Mesendoderm (in vitro differentiated cells): ENCODE data around the gene CDK11B.
A peak's percentile ranks its signal among the peaks of the same experiment; 100 is the strongest.
"Not testable (repeated sequence)": the region's sequence is repeated elsewhere in the genome, so short reads cannot be mapped to it uniquely, and the experiment has no call there.

Experiments
- DNase-seq: peaks from one replicate; pipeline ENCODE4 v3.0.0; 2013
- H2AK5ac ChIP-seq: 2 replicates; pipeline ENCODE4 v1.6.1; 2013; ENCODE audit warnings: low read length, inconsistent platforms
- H2BK120ac ChIP-seq: 2 replicates; pipeline ENCODE4 v1.6.1; 2013; ENCODE audit warnings: low read depth, mild to moderate bottlenecking, low read length, moderate library complexity, mixed read lengths
- H2BK15ac ChIP-seq: replicated peaks from 2 replicates; pipeline ENCODE4 v1.6.1; 2013; ENCODE audit warnings: low read depth, mild to moderate bottlenecking, moderate library complexity
- H2BK5ac ChIP-seq: 2 replicates; pipeline ENCODE4 v1.6.1; 2013; ENCODE audit warnings: low read length, inconsistent platforms
- H3K18ac ChIP-seq: 2 replicates; pipeline ENCODE4 v1.6.1; 2013; ENCODE audit warnings: mild to moderate bottlenecking, low read length, mixed read lengths
- H3K23ac ChIP-seq: one replicate; pipeline ENCODE4 v1.6.1; 2013; ENCODE audit warnings: low read length
- H3K27ac ChIP-seq: 2 replicates; pipeline ENCODE4 v1.5.1; 2013; ENCODE audit warnings: low read depth, mild to moderate bottlenecking, inconsistent platforms, low read length, moderate library complexity
- H3K27me3 ChIP-seq: 2 replicates; pipeline ENCODE4 v1.6.1; 2013; ENCODE audit warnings: low read length, control low read depth, mild to moderate bottlenecking, inconsistent platforms; ENCODE audit not compliant: insufficient read depth, poor library complexity
- H3K36me3 ChIP-seq: 2 replicates; pipeline ENCODE4 v1.6.1; 2013; ENCODE audit warnings: low read length, inconsistent platforms; ENCODE audit not compliant: control insufficient read depth, insufficient read depth
- H3K4ac ChIP-seq: one replicate; pipeline ENCODE4 v1.6.1; 2013; ENCODE audit warnings: low read depth, mild to moderate bottlenecking, low read length, moderate library complexity
- H3K4me1 ChIP-seq: 2 replicates; pipeline ENCODE4 v1.6.1; 2013; ENCODE audit warnings: low read depth, low read length, inconsistent platforms; ENCODE audit not compliant: control insufficient read depth
- H3K4me2 ChIP-seq: 2 replicates; pipeline ENCODE4 v1.6.1; 2013; ENCODE audit warnings: low read length
- H3K4me3 ChIP-seq: 2 replicates; pipeline ENCODE4 v1.5.1; 2013; ENCODE audit warnings: mild to moderate bottlenecking, low read length
- H3K56ac ChIP-seq: one replicate; pipeline ENCODE4 v1.6.1; 2013; ENCODE audit warnings: low read length
- H3K79me1 ChIP-seq: 2 replicates; pipeline ENCODE4 v1.6.1; 2013; ENCODE audit warnings: low read length, inconsistent platforms
- H3K79me2 ChIP-seq: 2 replicates; pipeline ENCODE4 v1.6.1; 2013; ENCODE audit warnings: mild to moderate bottlenecking, low read length; ENCODE audit not compliant: control insufficient read depth, insufficient read depth
- H3K9ac ChIP-seq: 2 replicates; pipeline ENCODE4 v1.6.1; 2013; ENCODE audit warnings: low read length, inconsistent platforms
- H4K5ac ChIP-seq: one replicate; pipeline ENCODE4 v1.6.1; 2013; ENCODE audit warnings: low read length
- H4K8ac ChIP-seq: one replicate; pipeline ENCODE4 v1.6.1; 2013; ENCODE audit warnings: low read depth, mild to moderate bottlenecking, control low read depth, low read length, moderate library complexity
- WGBS: extraction: QIAGEN DNeasy Blood & Tissue Kit; methylation state at CpG from one replicate; pipeline ENCODE4 v1.1.7; 2013; ENCODE audit warnings: low lambda C conversion rate, missing lambda C conversion rate; ENCODE audit not compliant: insufficient coverage; ENCODE audit errors: extremely low coverage; 5-methylcytosine and 5-hydroxymethylcytosine counted together

CDK11B gene

DNA sequence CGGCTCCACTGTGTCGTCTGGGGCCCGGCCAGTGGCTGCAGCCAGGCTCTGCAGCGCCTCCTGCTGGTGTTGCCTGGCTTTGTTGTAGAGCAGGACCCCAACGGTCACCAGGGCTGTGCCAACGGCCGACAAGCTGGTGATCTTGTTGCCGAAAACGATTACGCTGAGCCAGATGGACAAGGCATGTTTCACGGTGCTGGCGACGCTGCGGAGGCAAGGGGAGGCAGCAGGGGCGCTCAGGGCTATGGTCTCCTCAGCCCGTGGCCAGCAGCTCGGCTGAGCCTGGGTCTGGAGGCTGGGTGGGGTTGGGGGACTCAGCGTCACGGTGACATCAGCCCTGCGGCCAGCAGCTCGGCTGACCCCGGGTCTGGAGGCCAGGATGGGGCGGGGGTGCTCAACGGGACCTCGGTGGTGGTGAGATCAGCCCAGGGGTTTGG lies 7.0 kb upstream of the CDK11B start:
- Histone ChIP-seq H3K79me2 (no peaks in the 10 kb centered on the region), H3K4ac (no peak overlapping the region), H3K79me1 (no peaks in the 10 kb centered on the region), H3K9ac (no peak overlapping the region), H3K23ac (no peak overlapping the region), H2BK5ac (no peak overlapping the region), H3K27ac (no peak overlapping the region), H3K4me2 (no peak overlapping the region), H2BK15ac (no peak overlapping the region), H4K5ac (no peak overlapping the region), H3K27me3 (no peaks in the 10 kb centered on the region), H3K4me1 (no peaks in the 10 kb centered on the region), H2AK5ac (no peak overlapping the region), H3K56ac (no peak overlapping the region), H2BK120ac (no peak overlapping the region), H3K18ac (no peak overlapping the region), H4K8ac (no peak overlapping the region), H3K4me3 (no peak overlapping the region), H3K36me3 (no peaks in the 10 kb centered on the region)
- DNase-seq, result peak; percentile 44
- WGBS, result no CpG with 5 or more reads among the region's 25 CpGs

DNA sequence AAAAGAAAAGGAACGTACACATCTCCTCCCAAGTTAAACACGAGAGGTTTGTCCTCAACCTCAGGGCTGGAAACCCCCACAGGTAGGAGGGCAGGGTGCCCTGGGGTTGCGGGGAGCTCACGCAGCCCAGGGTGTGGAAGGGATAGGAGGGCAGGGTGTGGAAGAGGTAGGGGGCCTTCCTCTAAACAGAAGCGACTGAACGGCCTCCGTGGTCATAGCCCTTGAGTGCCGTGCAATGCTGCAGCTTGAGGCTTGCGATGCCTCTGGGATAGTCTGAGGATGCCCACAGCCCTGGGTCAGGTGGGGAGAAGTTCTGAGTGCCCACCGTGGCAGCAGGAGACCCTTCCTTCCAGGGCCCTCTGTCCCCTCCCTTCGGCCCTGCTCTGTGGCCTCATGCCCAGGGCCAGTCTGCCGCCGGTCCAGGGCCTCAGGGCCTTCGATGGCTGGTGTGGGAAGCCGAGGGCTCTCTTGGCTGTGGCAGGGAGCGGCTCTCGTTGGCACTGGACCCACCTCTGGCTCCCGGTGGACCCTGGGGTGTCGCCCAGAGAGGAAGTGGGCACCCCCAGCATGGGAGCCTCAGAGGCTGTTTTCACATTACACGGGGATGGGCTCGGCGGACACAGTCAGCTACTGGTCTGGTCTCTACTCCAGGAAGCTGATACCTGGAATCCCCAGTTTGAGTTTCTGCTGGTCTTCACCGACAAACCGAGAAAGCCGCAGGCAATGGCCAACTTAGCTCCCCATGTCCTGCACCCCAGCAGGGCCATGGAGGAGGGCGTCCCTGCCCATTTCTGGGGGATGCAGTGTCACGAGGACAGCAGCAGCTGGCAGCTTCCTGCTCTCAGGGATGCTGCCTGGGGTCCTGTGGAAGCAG lies 6.4 kb upstream of the CDK11B start:
- Histone ChIP-seq H2BK5ac (no peak overlapping the region), H2BK120ac (no peak overlapping the region), H2AK5ac (no peak overlapping the region), H3K4me2 (no peak overlapping the region), H3K27ac (no peak overlapping the region), H4K8ac (no peak overlapping the region), H4K5ac (no peak overlapping the region), H3K23ac (no peak overlapping the region), H3K9ac (no peak overlapping the region), H3K36me3 (no peaks in the 10 kb centered on the region), H3K27me3 (no peaks in the 10 kb centered on the region), H3K79me2 (no peaks in the 10 kb centered on the region), H3K18ac (no peak overlapping the region), H3K4ac (no peak overlapping the region), H3K4me1 (no peaks in the 10 kb centered on the region), H3K4me3 (no peak overlapping the region), H3K56ac (no peak overlapping the region), H2BK15ac (no peak overlapping the region), H3K79me1 (no peaks in the 10 kb centered on the region)
- DNase-seq, result no peak
- WGBS, result no CpG with 5 or more reads among the region's 27 CpGs

GRCh38 chr1:1664318-1664717 lies 5.5 kb upstream of the CDK11B start:
- H3K23ac ChIP-seq, H3K4ac ChIP-seq, H2AK5ac ChIP-seq, H2BK120ac ChIP-seq, H3K9ac ChIP-seq, H3K18ac ChIP-seq, H3K27ac ChIP-seq, H3K36me3 ChIP-seq, H3K56ac ChIP-seq, H3K4me2 ChIP-seq, H2BK5ac ChIP-seq, H4K5ac ChIP-seq, H3K4me1 ChIP-seq, H3K79me2 ChIP-seq, H3K79me1 ChIP-seq, H4K8ac ChIP-seq, H3K27me3 ChIP-seq, H3K4me3 ChIP-seq, H2BK15ac ChIP-seq, DNase-seq: not testable (repeated sequence)
- no CpG with 5 or more reads among the region's 11 CpGs for WGBS

DNA sequence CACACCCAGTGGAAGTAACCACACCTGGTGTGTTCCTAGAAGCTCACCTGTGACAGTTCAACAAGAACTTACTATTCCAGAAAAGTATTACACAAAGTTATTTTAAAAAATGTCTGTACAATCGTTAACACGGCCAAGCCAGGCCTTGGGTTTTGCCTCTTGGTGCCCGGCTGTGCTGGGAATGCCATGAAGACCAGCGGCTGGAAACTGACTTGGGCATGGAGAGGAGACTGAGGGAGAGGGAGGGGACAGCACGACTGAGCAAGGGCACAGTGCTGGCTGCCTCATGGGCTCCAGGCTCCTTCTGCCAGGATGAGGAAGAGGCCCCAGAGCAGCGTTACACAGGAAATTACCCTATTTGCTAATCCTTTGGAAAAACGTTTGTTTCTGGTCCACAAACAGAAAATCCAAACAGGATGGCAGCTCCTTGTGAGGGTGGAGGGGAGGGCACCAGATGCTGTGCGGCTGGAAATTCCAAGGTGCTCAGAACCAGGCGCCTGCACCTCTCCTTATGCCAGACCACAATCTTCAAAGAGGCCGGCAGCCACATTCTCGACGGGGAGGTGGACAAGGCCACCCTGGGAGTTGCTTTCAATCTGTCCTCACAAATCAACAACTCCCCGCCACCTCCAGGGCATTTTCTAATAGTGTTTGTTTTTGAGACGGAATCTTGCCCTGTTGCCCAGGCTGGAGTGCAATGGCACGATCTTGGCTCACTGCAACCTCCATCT lies 4.2 kb upstream of the CDK11B start:
- not testable (repeated sequence) for H3K79me2 ChIP-seq, H4K5ac ChIP-seq, DNase-seq, H3K36me3 ChIP-seq, H3K18ac ChIP-seq, H3K4me2 ChIP-seq, H3K4me3 ChIP-seq, H3K27ac ChIP-seq, H3K4me1 ChIP-seq, H2AK5ac ChIP-seq, H3K9ac ChIP-seq, H3K23ac ChIP-seq, H3K4ac ChIP-seq, H2BK15ac ChIP-seq, H3K56ac ChIP-seq, H2BK120ac ChIP-seq, H3K79me1 ChIP-seq, H3K27me3 ChIP-seq, H2BK5ac ChIP-seq, H4K8ac ChIP-seq
- no CpG with 5 or more reads among the region's 15 CpGs for WGBS

- H2BK15ac ChIP-seq, H3K4me2 ChIP-seq, H3K56ac ChIP-seq, H3K27me3 ChIP-seq, H3K9ac ChIP-seq, H4K8ac ChIP-seq, H3K4ac ChIP-seq, H3K18ac ChIP-seq, H2AK5ac ChIP-seq, DNase-seq, H4K5ac ChIP-seq, H3K36me3 ChIP-seq, H2BK120ac ChIP-seq, H3K79me2 ChIP-seq, H3K4me1 ChIP-seq, H3K23ac ChIP-seq, H3K27ac ChIP-seq, H2BK5ac ChIP-seq, H3K79me1 ChIP-seq, H3K4me3 ChIP-seq: not testable (repeated sequence)
- no CpG with 5 or more reads among the region's 9 CpGs for WGBS
These were observed 3.6 kb upstream of the CDK11B start for GRCh38 chr1:1662392-1662791.
